Measurements from ENCODE around the gene GSS.

Gene GSS

DNA sequence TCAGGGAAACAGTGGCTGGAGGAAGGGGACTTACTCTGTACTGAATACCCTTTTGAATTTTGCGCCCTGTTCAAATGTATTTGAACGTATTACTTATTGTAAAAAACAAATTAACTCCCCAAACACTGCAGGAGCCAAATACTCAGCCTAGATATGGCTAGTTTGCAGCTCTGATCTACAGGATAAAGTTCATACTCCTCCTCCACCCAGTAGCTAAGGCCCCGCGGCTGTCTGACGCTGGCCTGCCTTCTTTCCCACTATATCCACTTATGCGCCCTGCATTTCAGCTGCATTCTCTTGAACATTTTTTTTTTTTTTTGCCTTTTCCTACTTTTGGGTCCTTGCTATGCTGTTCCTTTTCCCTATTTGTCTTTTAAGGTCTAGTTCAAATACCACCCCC is 6.5 kb downstream of the GSS start:
- Mint-ChIP-seq H3K36me3 (ENCODE audit: low read depth) (peaks cover 24% of the 10 kb centered on the region), H3K27ac (no peak overlapping the region), H3K4me3 (no peak overlapping the region), H3K9me3 (no peaks in the 10 kb centered on the region), H3K27me3 (ENCODE audit: low read depth, poor library complexity) (no peaks in the 10 kb centered on the region), H3K4me1 (peaks cover 16% of the 10 kb centered on the region)
- TF ChIP-seq, protein P1, sequence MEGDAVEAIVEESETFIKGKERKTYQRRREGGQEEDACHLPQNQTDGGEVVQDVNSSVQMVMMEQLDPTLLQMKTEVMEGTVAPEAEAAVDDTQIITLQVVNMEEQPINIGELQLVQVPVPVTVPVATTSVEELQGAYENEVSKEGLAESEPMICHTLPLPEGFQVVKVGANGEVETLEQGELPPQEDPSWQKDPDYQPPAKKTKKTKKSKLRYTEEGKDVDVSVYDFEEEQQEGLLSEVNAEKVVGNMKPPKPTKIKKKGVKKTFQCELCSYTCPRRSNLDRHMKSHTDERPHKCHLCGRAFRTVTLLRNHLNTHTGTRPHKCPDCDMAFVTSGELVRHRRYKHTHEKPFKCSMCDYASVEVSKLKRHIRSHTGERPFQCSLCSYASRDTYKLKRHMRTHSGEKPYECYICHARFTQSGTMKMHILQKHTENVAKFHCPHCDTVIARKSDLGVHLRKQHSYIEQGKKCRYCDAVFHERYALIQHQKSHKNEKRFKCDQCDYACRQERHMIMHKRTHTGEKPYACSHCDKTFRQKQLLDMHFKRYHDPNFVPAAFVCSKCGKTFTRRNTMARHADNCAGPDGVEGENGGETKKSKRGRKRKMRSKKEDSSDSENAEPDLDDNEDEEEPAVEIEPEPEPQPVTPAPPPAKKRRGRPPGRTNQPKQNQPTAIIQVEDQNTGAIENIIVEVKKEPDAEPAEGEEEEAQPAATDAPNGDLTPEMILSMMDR (IDR thresholded peaks at IDR 0.05), result no peak
- DNase-seq, result no peak

DNA sequence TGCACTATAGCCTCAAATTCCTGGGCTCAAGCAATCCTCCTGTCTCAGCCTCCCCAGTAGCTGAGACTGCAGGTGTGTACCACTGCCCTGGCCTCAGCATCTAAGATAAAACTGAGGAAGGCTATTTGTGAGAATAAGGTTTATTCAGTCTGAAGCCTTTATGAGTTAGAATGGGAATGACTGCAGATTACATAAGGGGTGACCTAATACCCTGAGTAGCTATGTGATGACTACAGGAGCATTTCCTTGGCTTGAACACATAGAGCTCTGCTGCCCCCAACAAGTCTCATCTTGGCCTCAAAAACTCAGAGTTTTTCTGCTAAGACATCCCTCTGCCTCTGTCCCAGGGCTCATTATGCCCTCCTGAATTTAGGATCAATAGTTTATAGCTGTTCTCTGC is 7.6 kb downstream of the GSS start:
- H3K9me3 Mint-ChIP-seq, result no peaks in the 10 kb centered on the region
- H3K4me1 Mint-ChIP-seq, result peaks cover 7% of the 10 kb centered on the region
- DNase-seq, result no peak
- TF ChIP-seq, protein P1 (IDR thresholded peaks at IDR 0.05), result no peak
- no peaks in the 10 kb centered on the region for H3K27me3 Mint-ChIP-seq (ENCODE audit: low read depth, poor library complexity)
- H3K27ac Mint-ChIP-seq, result no peak overlapping the region
- peaks cover 30% of the 10 kb centered on the region for H3K36me3 Mint-ChIP-seq (ENCODE audit: low read depth)
- no peak overlapping the region for H3K4me3 Mint-ChIP-seq

GRCh38 chr20:34947336-34947735 is 8.3 kb downstream of the GSS start:
- Mint-ChIP-seq H3K4me3 (no peak overlapping the region), H3K27ac (no peak overlapping the region), H3K27me3 (ENCODE audit: low read depth, poor library complexity) (no peaks in the 10 kb centered on the region), H3K4me1 (no peaks in the 10 kb centered on the region), H3K9me3 (no peaks in the 10 kb centered on the region), H3K36me3 (ENCODE audit: low read depth) (peaks cover 34% of the 10 kb centered on the region)
- TF ChIP-seq, protein P1 (IDR thresholded peaks at IDR 0.05), result no peak
- no peak for DNase-seq

DNA sequence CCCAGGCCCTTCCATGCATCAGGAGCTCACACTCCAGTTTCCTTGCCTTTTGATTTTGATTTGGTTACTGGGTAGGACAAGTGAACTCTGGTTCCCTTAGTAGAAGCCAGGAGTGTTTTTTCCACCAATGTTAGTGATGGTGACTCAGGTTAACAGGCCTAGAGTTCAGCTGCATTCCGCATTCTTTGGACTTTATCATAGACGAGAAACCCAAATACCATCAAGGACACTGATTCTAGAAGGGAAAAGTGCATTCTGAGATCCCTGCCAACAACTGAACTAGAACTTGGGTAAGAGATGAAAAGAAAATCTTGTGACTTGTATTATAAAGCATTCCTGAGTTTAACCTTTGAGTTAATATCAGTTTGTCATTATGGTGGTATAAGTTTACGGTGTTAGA is 8.9 kb downstream of the GSS start:
- Mint-ChIP-seq H3K9me3 (no peaks in the 10 kb centered on the region), H3K36me3 (ENCODE audit: low read depth) (peaks cover 35% of the 10 kb centered on the region), H3K4me3 (no peak overlapping the region), H3K4me1 (no peaks in the 10 kb centered on the region), H3K27ac (no peak overlapping the region), H3K27me3 (ENCODE audit: low read depth, poor library complexity) (no peaks in the 10 kb centered on the region)
- TF ChIP-seq, protein P1 (IDR thresholded peaks at IDR 0.05), result no peak
- DNase-seq, result no peak

- Mint-ChIP-seq H3K27me3 (ENCODE audit: low read depth, poor library complexity) (no peaks in the 10 kb centered on the region), H3K4me1 (no peaks in the 10 kb centered on the region), H3K9me3 (no peaks in the 10 kb centered on the region), H3K4me3 (no peak overlapping the region), H3K27ac (no peak overlapping the region), H3K36me3 (ENCODE audit: low read depth) (peaks cover 44% of the 10 kb centered on the region)
- no peak for DNase-seq
- TF ChIP-seq, protein P1 (IDR thresholded peaks at IDR 0.05), result no peak
These were observed 10.1 kb downstream of the GSS start for GRCh38 chr20:34945315-34946077.
